NCI-H526 (cell line): ENCODE measurements around the gene IGSF3.

Source experiments
- DNase-seq, 2 experiments: peaks; one replicate each; lab custom pipeline; 2025; lab: John Stamatoyannopoulos, UW

The IGSF3 gene

DNA sequence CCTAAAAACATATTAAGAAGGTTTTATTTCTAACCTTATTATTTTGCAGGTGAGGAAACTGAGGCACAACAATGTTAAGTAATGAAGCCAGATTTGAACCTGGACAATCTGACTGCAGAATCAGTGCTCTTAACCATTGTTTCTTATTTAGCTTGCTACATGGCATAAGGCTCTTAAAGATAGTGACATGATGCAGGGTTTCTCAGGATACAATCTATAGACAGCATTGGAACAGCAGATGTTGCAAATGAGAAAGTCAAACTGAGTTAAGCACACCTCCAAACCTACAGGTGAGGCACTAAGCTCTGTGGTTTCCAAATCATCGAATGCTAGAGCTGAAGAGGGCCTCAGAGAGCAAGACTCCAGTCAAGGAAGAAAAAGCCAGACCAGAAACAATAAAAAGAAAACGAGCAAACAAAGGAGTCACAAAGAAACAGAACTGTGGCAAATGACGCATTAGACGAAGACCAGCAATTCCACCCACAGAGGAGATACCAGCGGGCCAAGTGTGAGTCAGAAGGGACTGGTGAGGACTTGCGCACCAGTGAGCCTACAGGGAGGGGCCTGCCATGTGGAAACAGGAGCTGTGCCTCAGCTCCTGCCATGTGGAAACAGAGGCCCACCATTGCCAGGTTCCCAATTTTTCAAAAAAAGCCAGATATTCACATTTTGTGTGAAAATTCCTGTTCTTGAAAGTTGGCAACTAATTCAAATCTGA lies 111.1 kb downstream of the IGSF3 start:
- no peak for DNase-seq

DNA sequence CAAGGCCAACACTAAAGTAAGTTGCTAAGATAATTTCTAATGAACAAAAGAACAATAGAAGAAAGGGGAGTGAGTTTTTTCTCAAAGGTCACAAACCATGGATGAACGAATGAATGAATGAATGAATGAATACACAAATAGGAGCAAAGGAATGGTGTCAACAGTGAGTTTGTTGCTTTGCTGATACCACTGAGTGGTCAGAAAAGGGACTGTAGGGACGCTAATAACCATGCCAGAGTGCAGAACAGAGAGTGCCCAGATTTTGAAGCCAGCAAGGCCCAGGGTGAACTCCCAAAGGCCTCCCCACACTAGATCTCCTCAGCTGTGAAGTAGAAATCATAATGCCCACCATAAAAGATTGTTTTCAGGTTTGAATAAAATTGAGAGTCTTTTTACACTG lies 112.6 kb downstream of the IGSF3 start:
- no peak for DNase-seq

GRCh38 chr1:116553386-116554115 lies 114.0 kb downstream of the IGSF3 start:
- no peak for DNase-seq

DNA sequence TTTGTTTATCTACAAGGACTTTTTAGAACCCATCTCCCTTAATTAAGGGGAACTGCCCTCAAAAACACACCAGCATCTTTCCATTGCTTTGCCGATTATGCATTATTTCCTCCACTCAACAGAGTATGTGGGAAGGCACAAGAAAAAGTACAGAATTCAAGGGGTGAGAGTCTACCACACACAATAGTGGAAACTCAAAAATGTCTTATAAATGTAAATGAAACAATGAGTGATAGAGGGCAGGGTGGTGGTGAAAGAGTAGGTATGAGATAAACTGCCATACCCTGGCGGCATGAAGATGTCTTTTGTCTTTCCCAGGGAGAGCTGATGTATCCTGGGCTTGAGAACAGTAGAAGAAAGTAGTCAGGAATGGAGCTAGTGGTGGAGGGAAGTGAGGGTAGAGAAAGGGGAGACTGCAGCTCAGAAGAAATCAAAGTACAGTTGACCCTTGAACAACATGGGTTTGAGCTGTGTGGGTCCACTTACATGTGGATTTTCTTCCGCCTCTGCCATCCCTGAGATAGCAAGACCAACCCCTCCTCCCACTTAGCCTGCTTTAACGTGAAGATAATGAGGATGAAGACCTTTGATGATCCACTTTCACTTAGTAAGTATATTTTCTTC lies 121.1 kb downstream of the IGSF3 start:
- DNase-seq: no peak

- DNase-seq: no peak
Observed at GRCh38 chr1:116545359-116545705, 122.2 kb downstream of the IGSF3 start.

DNA sequence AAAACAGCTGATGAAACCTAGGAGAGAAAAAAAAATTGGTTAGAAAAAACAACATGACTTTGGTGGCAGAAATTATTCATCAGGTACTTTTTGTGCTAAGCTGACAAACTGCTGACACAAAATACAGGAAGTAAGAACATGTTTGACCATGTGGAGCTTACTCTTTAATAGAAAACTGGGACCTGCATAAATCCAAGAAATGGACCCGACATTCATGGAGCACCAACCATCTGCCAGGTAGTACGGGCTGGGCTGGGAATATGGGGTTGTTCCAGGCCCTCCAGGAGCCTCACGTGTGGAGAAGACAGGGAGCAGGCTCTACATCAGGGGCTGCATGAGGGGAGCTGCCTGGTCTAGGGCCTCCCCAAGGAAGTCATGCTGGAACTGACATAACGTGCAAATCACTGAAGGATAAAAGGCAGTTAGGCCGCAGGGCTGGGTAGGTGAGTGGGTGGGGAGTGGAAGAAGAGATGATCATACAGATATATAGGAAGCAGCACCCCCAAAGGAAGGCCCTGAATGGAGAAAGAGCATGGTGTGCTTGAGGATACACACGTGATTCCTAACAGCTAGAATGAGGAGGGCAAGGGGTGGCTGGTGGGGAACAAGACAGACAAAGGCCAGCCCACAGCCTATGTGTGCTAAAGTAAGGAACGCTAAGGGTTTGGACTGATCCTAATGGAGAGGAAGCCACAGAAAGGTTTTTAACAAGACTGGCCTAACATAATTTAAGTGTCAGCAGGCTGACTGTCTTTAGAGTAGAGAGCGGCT lies 122.8 kb downstream of the IGSF3 start:
- DNase-seq: no peak

- DNase-seq: no peak
Observed at GRCh38 chr1:116540088-116540487, 127.4 kb downstream of the IGSF3 start.

DNA sequence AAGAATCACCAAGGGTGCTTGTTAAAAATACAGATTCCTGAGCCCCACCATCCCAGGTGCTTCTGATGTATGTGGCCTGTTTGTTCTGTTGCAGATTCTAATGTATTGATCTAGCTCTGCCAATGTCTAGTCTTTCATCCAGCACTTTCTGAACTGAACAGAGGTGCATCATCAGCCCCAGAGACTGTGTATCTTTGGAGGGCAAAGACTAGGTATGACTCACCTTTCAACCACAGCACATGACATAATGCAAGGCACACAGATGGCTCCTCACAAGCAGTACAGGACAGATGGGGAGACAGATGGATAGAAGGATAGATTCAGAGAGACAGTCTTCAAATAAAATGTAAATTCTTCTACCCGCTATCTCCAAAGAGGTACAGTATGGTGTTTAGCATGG lies 129.0 kb downstream of the IGSF3 start:
- no peak for DNase-seq

DNA sequence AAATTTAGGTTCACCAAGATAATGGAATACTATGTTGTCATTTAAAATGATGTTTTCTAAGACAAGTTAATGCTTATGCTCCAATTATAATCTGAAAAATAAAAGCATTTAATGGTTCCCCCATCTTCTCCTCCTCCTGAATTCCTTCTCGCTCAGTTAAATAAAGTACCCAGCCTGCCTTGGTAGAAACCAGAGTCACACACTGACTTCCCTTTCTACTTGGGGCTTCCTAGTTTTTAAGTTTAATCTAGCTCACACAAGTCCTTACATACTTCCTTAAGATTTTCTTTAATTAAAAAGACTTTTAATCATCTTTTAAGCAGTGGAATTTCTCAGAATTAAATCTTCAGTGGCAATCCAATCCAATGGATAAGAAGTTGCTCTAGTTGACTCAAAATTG lies 129.6 kb downstream of the IGSF3 start:
- no peak for DNase-seq

DNA sequence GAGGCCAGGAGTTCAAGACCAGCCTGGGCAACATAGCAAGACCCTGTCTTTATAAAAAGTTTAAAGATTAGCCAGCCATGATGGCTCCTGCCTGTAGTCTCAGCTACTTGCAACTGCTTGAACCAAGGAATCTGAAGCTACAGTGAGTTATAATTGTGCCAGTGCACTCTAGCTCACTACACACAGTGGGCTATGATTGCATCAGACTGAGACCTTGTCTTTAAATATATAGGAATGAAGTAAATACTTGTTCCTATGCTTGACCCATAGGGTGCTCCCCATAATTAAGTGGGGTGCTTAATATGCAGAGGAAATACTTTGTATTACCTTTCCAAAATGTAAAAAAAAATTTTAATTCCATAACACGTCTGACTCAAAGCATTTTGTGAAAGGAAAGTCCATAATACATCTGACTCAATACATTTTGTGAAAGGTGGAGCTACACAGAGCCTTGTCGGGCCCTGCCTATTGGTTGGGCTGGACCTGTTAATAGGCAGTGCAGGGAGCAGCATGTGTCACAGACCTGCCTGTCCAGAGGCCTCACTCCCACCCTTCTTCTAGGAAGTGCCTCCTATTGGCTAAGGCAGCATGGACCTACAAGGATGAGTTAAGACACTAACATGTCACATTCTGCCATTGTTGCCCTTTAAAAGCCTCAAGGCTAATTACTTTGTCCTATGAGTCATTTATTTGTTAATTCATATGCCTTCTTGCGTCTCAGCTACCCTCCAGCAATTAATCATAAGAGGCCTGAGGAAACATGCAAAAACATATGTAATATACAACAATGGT lies 130.3 kb downstream of the IGSF3 start:
- DNase-seq: no peak

DNA sequence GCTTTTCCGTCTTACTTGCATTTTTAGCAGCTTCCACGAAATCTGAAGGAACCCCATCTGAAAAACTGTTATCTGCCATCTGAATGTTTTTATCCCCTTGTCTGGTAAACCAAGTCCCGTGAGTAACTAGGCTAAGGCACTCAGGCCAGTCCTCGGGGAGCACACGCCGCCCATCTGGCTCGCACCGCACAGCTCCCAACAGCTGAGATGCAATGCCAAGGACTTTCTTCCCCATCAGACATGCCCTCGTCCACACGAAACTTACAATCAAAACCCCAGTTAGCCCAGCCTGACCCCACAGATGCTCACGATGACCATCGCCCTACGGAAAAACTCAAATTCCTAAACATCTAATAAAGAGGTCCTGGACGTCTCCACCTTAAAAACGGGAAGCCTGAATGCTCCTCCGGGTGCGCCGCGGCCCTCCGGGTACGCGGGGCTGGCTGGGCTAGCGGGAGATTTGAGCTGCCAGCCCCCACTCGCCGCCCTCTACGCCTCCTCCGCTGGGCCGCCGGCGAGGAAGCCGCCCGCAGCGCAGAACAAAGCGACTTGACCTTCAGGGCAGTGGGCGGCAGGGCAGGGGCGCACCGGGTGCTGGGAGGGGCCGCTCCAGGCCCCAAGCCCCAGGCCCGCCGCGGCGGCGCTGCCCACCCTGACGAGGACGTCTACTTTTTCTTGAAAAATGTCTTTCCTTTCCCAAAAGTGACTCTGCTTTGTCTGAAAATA lies 133.4 kb downstream of the IGSF3 start:
- no peak for DNase-seq

DNA sequence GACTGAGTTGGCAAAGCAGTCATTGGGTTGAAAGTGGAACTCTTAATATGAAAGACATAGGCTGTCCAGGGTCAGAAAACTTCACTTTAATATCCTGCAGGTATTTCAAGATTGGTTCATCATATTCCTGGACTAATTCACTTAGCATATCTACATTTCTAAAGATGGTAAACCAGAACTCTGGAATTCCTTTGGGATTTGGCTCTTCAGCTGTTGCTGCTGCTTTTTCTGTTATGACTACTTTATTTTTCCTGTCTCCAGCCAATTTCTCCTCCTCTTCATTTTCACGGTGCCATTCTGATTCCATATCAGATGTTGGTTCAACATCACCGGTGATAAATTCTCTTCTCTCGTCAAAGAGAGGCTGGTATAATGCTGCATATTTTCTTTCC lies 134.1 kb downstream of the IGSF3 start:
- DNase-seq: no peak

DNA sequence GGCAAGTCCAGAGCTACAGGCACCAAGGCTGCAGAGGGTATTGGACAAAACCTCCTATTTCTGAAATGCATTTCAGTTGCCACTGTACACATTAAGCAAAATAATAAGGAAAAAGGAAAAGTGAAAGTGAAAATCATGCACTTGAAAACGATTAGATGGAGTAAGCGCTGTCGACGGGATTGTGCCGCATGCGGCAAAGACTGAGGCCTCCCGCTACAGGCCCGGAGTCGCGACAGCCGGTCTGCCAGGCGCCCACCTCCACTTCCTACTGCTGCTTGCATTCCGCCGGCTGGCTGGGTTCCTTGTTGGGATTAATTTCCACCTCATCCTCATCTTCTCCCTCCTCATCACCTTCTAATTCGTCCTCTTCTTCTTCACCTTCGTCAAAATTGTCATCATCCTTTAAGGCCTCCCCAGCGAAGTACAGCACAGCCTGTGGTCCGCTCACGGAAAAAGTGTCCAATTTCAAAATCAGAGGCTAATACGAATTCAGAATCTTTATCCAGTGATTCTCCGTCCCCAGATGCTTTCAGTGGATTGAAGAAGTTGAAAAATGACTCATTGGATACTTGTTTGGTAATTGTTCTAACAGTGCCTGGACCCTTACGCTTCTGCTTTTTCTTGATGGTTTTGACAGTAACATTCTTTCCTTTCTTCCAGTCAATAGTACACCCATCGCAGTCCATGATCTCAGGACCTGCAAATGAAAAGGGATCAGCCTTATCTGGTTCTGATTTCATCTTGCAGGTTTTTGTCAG lies 134.7 kb downstream of the IGSF3 start:
- no peak for DNase-seq

- DNase-seq: no peak
Observed at GRCh38 chr1:116531917-116532316, 135.6 kb downstream of the IGSF3 start.

- no peak for DNase-seq
Observed at GRCh38 chr1:116529681-116530080, 137.9 kb downstream of the IGSF3 start.

- DNase-seq: no peak
Observed at GRCh38 chr1:116529199-116529631, 138.3 kb downstream of the IGSF3 start.

DNA sequence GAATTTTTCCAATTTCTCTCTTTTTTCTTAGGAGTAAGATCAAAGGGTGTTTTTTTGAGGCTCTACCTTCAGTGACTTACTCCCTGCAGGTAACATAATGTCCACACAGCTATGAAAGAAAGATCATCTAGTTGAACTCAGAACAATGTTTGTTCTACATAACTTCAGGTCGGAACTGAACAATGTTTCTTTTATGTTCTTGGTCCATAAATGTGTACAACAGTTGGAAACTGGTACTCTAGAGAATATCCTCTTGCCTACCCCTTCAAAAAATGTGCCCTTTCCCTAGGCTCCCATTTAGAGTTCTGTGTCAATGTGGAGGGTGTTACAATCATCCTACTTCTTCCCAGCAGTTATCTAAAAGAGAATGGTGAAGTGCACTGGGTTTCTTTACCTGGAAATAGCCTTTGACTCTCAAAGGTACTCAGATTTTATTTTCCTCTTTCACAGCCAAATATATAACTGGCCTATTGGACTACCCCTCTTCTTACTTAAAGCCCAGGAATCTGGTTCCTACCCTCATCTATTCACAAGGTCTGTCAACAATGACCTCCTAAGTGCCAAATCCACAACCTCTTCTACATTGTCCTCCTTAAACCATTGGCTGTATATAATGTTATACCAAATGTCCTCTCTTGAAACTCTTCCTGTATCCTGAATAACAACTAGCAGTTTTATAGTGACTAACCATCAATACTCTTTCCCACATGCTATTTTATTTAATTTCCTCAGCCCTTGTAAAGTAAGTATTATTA lies 139.0 kb downstream of the IGSF3 start:
- DNase-seq: no peak

DNA sequence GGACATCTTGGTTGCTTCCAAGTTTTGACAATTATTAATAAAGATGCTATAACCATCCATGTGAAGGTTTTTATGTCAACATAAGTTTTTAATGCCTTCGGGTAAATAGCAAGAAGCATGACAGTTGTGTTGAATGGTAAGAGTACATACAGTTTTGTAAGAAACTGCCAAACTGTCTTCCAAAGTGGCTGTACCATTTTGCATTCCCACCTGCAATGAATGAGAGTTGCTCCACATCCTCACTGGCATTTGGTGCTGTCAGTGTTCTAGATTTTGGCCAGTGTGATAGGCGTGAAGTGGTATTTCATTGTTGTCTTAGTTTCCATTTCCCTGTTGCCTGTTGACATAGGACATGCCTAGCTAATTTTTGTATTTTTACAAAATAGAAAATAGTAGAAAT lies 142.1 kb downstream of the IGSF3 start:
- no peak for DNase-seq
